GM10847 (cell line): ENCODE data around the gene PURB.

ENCODE experiments used
- POLR2A ChIP-seq: IDR thresholded peaks from 2 replicates; pipeline ENCODE4 v1.6.1; 2011; ENCODE audit not compliant: insufficient read length; ENCODE audit errors: extremely low read depth

PURB gene

GRCh38 chr7:44838751-44839150, 46.6 kb downstream of the PURB start:
- no peak for TF ChIP-seq POLR2A

- TF ChIP-seq POLR2A = no peak
Observed at GRCh38 chr7:44827567-44827966, 57.8 kb downstream of the PURB start.
